Uterus (tissue), 4 donors: Measurements from ENCODE around the gene MBD5. TPM values are rescaled to one million over a fixed set of nuclear protein-coding genes. Genes with fewer than 3 reads are reported as not detected.

ENCODE experiments used
- DNase-seq, 2 donors: peaks; one replicate each; pipeline ENCODE4 v3.0.0-alpha.2; 2019 to 2020
- H3K27ac ChIP-seq, 2 donors: fragments of 200-600 bp; sonication (generic); 1 replicate in 1 of 2; 2 replicates in 1 of 2; pipeline ENCODE4 v1.5.1; 2016 to 2018
- H3K27me3 ChIP-seq, 2 donors: fragments of 200-600 bp; sonication (generic); one replicate each; pipeline ENCODE4 v1.5.1; 2018 to 2019; ENCODE audit warnings: control low read depth in 1 of 2
- H3K36me3 ChIP-seq, 2 donors: fragments of 200-600 bp; sonication (generic); one replicate each; pipeline ENCODE4 v1.5.1; 2019; ENCODE audit warnings: control low read depth in 1 of 2
- H3K4me1 ChIP-seq, 2 donors: fragments of 200-600 bp; sonication (generic); one replicate each; pipeline ENCODE4 v1.5.1; 2018 to 2019; ENCODE audit warnings: control low read depth in 1 of 2
- H3K4me3 ChIP-seq, 2 donors: fragments of 200-600 bp; sonication (generic); 1 replicate in 1 of 2; 2 replicates in 1 of 2; pipeline ENCODE4 v1.5.1; 2018 to 2019; ENCODE audit warnings: mild to moderate bottlenecking in 1 of 2
- H3K9me3 ChIP-seq, 2 donors: fragments of 200-600 bp; sonication (generic); one replicate each; pipeline ENCODE4 v1.5.1; 2019; ENCODE audit warnings: control low read depth in 1 of 2
- POLR2A ChIP-seq, 2 donors: fragments of 450-650 bp; IDR thresholded peaks; one replicate each; pipeline ENCODE4 v1.6.1; 2016; ENCODE audit warnings: antibody characterized with exemption in 2 of 2, mild to moderate bottlenecking in 1 of 2, moderate library complexity in 1 of 2
- intact Hi-C: fragments of 100-400 bp; cut with DNase I; formaldehyde crosslinking; loops from one replicate; pipeline ENCODE4 v1.15.1; 2023; ENCODE audit warnings: low total_unique reads
- total RNA-seq, 4 donors: library from RNA; depleted of rRNA in 3 of 4; stranded (reverse); fragments of >200 nt in 3 of 4; gene quantifications; one replicate each; pipeline versions ENCODE4 v1.1.0 to v1.2.4, GENCODE V29; 2014 to 2023
- TF ChIP-seq, protein P1 (sequence below), 4 experiments: fragments of 200-600 bp in 2 of 4; fragments of 450-650 bp in 2 of 4; sonication (generic) in 2 of 4; IDR thresholded peaks; one replicate each; pipeline ENCODE4 v1.5.1; 2016 to 2019; ENCODE audit warnings: antibody characterized with exemption in 4 of 4, mild to moderate bottlenecking in 2 of 4, moderate library complexity in 1 of 4
- donor health status: DM: yes; HTN: yes; CAD: no.

Gene MBD5
- total RNA-seq, 4 donors from 2014 or later = 17.4 to 77.9 (median 51.5) TPM

DNA sequence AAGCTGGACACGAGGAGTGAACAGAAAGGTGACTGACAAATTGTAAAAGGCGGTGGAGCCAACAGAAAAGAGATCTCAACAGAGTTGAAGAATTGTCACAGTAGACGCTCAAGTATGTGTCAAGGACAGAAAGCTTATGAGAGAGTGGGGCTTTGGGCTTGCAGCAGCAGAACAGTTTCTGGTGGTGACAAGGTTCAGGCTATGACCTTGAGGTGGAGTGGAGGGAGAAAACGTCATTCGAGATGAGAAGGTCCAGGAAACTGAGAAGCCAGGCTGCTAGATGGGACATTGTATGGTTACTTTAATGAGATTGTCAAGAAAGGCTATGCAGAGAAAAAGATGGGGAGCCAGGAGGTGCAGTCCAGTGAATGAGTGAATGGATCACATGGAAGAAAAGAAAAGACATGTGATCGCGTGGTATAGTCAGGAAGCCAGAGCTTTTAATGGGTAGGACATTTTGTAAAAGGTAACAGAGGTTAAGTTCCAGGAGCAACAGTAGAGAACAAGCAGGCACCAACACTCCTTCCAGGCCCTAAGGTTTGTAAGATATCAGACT, 532.5 kb downstream of the MBD5 start:
- DNase-seq = no peak
- Histone ChIP-seq H3K36me3 (no peaks in the 10 kb centered on the region), H3K9me3 (no peaks in the 10 kb centered on the region), H3K27me3 (no peaks in the 10 kb centered on the region), H3K4me1 (no peaks in the 10 kb centered on the region), H3K4me3 (peak overlapping the region in 1 of 2 donors; percentile 25), H3K27ac (no peak overlapping the region)
- intact Hi-C loops = no loop called here
- TF ChIP-seq, protein P1, sequence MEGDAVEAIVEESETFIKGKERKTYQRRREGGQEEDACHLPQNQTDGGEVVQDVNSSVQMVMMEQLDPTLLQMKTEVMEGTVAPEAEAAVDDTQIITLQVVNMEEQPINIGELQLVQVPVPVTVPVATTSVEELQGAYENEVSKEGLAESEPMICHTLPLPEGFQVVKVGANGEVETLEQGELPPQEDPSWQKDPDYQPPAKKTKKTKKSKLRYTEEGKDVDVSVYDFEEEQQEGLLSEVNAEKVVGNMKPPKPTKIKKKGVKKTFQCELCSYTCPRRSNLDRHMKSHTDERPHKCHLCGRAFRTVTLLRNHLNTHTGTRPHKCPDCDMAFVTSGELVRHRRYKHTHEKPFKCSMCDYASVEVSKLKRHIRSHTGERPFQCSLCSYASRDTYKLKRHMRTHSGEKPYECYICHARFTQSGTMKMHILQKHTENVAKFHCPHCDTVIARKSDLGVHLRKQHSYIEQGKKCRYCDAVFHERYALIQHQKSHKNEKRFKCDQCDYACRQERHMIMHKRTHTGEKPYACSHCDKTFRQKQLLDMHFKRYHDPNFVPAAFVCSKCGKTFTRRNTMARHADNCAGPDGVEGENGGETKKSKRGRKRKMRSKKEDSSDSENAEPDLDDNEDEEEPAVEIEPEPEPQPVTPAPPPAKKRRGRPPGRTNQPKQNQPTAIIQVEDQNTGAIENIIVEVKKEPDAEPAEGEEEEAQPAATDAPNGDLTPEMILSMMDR (IDR thresholded peaks at IDR 0.05) = no peak
- TF ChIP-seq POLR2A (IDR thresholded peaks at IDR 0.05) = no peak

DNA sequence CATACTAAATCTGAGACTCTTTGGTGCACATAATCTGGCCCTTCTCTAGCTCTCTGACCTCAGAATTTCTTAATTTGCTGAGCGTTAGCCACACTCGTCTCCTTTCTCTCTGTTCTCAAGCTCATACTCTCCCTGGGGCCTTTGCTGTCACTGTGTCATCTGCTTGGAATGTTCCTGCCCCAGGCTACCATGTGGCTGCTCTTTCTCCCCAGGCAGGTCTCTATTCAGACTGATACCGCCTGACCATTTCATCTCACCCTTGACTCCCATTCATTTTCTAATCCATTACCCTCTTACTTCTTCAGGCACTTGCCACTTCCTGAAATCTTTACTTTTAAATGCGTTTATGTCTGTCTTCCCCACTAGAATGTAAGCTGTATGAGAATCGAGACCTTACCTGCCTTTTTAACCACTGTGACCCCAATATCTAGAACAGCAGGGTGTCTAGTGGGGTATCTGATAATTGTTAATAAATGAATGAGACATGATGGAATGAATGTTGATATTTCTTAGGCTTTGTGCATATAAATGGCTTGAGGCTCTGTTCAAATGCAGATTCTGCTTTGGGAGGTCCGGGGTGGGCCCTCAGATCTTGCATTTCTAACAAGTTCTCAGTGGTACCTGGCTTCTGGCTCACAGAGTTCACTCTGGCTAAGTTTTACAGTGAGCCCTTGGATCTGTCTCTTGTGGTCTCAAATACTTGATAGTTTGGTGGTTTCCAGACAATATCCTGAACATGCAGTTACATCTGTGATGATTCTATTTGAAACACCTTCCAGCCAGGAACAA, 533.8 kb downstream of the MBD5 start:
- no peaks in the 10 kb centered on the region for H3K9me3 ChIP-seq
- DNase-seq = no peak
- TF ChIP-seq POLR2A (IDR thresholded peaks at IDR 0.05) = no peak
- TF ChIP-seq, protein P1 (IDR thresholded peaks at IDR 0.05) = no peak
- H3K27me3 ChIP-seq = no peaks in the 10 kb centered on the region
- no peaks in the 10 kb centered on the region for H3K36me3 ChIP-seq
- H3K4me1 ChIP-seq = no peaks in the 10 kb centered on the region
- no peak overlapping the region for H3K4me3 ChIP-seq
- no peak overlapping the region for H3K27ac ChIP-seq
- intact Hi-C loops = no loop called here

DNA sequence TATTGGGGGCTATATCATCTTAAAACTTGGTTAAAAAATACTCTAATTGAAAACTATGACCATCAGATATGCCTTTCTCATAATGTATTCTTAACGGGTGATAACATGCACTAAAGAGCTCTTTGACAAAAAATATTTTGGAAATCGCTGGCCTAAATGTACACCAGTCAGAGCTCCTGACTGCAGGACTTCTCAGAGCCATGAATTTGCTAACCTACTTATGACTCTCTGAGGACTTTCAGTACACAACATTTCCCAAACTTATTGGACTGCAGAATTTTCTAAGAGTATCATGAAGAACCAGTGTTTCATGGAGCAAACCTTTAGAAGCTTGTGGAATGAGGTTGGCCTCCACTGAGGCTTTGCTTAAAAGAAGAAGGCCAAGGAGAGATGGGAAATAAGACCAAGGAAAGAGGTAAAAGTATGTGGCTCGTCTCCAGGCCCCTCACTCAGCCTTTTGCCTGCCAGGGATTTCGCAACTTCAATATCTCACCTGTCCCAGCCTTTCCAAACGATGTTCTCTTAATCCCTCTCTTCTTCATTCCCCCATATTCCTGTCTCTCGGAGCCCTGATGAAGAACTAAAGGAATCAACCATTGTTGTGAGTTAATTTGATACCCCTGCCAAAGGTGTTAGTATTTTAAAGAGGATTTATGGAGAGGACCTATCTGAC, 534.9 kb downstream of the MBD5 start:
- Histone ChIP-seq H3K27ac (no peak overlapping the region), H3K27me3 (no peaks in the 10 kb centered on the region), H3K36me3 (no peaks in the 10 kb centered on the region), H3K4me1 (no peaks in the 10 kb centered on the region), H3K9me3 (no peaks in the 10 kb centered on the region), H3K4me3 (no peak overlapping the region)
- DNase-seq = no peak
- TF ChIP-seq, protein P1 (IDR thresholded peaks at IDR 0.05) = no peak
- no peak for TF ChIP-seq POLR2A (IDR thresholded peaks at IDR 0.05)
- intact Hi-C loops = no loop called here

DNA sequence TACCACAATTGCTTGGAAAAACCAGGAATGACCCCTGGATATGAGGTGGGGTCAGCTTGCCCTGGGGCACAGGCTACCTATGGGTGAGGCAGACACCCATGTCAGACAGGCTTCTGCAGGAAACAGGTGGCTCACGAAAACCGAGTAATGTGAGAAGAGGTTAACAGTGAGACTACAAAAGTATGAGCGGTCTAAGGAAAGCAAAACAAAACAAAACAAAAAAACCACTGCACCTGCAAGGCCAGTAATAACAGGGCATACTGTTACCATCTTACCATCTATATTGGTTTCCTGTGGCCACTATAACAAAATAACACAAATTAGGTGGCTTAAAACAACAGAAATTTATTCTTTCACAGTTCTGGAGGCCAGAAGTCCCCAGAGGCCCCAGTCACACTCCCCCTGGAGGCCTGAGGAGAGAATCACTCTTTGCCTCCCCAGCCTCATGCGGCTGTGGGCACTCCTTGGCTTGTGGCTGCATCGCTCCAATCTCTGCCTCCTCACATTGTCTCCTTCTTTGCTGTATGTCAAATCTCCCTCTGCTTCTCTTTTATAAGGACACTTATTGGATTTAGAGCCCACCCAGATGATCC, 537.0 kb downstream of the MBD5 start:
- Histone ChIP-seq H3K4me1 (no peaks in the 10 kb centered on the region), H3K9me3 (no peaks in the 10 kb centered on the region), H3K36me3 (no peaks in the 10 kb centered on the region), H3K27me3 (no peaks in the 10 kb centered on the region), H3K27ac (no peak overlapping the region), H3K4me3 (no peak overlapping the region)
- intact Hi-C loops = no loop called here
- TF ChIP-seq POLR2A (IDR thresholded peaks at IDR 0.05) = no peak
- TF ChIP-seq, protein P1 (IDR thresholded peaks at IDR 0.05) = no peak
- no peak for DNase-seq

DNA sequence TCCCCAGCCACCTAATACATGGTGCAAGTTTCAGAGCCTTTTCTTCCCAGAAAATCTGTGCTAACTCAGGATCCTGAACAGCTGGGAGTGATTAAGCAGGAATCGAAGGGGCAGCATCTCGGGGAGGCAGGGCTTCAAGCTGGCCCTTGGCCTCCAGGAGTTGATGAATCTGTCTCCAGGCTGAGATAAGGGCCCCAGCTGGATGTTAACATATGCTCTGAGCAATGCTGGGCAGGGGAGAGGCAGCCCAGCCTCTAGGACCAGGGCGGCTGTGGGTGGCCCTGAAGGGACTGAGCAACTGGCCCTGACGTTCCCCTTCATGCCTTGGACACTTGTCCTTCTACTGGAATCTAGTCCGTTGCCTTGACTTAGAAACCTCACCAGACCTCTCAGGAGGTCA, 539.6 kb downstream of the MBD5 start:
- no peaks in the 10 kb centered on the region for H3K4me1 ChIP-seq

More for the DNA sequence above, 539.6 kb downstream of the MBD5 start:
- TF ChIP-seq POLR2A (IDR thresholded peaks at IDR 0.05) = no peak
- TF ChIP-seq, protein P1 (IDR thresholded peaks at IDR 0.05) = no peak
- no peak for DNase-seq
- H3K9me3 ChIP-seq = no peaks in the 10 kb centered on the region
- no peaks in the 10 kb centered on the region for H3K27me3 ChIP-seq
- H3K36me3 ChIP-seq = no peaks in the 10 kb centered on the region
- no peak overlapping the region for H3K4me3 ChIP-seq
- intact Hi-C loops = no loop called here
- no peak overlapping the region for H3K27ac ChIP-seq
